Measurements from ENCODE around the gene MAGEB3.

Gene MAGEB3

GRCh38 chrX:30282527-30282926 is 52.1 kb downstream of the MAGEB3 start:
- peak; percentile 11 for DNase-seq

- peak; percentile 92 for DNase-seq
These were observed 53.2 kb downstream of the MAGEB3 start for GRCh38 chrX:30283456-30284200.
